ENCODE results near the gene ADGRG6.

ADGRG6 gene

DNA sequence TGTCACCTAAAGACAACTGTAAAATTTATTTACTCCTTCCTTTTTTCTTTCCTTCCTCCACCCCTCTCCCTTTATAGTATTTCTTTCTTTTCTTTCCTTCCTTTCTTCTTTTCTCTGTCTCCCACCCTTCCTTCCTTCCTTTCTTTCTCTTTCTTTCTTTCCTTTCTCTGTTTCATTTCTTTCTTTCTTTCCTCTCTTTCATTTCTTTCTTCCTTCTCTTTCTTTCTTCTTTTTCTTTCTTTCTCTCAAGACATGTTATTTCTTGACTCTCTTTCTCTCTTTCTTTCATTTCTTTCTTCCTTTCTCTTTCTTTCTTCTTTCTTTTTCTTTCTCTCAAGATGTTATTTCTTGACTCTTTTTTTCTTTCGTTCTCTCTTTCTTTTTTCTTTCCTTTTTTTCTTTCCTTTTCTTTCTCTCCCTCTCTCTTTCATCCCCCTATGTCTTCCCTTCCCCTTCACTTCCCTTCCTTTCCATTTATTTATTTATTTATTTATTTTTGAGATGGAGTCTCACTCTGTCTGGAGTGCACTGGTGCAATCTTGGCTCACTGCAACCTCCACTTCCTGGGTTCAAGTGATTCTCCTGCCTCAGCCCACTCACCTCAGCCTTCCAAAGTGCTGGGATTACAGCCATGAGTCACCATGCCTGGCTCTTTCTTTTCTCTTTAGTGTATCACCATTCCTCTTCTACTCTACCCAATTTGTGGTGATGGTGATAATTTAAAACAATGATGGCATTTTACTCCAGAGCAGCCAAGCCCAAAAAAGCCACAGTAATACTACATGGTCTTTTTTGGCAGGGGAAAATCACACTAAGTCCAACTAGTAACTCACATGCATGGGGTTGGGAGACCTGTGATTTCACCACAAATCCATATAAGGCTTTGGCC, 188.2 kb downstream of the ADGRG6 start:
- no peak for DNase-seq (ENCODE audit: low read depth)
